ENCODE data around the gene FER1L5.

FER1L5 gene

DNA sequence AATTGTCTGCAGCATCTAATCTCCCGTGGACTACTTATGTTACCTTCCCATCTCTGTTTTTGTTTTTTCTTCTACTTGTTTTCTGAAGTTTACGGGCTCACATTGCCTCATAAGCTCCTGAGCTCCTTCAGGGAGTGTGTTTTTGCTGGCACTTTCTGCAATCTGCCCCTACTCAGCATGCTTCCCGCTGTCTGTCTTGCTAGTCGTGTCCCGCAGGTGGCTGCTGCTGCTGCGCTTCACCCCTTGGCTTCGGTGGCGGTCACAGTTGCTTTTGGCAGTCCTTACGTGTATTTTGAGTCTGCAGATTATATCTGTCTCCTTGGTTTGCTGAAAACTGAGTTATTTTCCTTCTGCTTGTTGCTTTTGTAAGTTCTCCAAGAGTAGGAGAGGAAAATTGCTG, 37.3 kb downstream of the FER1L5 start:
- H3K36me3 ChIP-seq, result no peaks in the 10 kb centered on the region
- no peaks in the 10 kb centered on the region for H3K9me3 ChIP-seq
- no peak for TF ChIP-seq CTCF (IDR thresholded peaks at IDR 0.05; ENCODE audit: low read depth, low read length)
- no peak overlapping the region for H3K4me3 ChIP-seq (ENCODE audit: low read depth, low read length)
- no peaks in the 10 kb centered on the region for H3K27me3 ChIP-seq
- no peak for DNase-seq
- H3K4me1 ChIP-seq, result no peaks in the 10 kb centered on the region

DNA sequence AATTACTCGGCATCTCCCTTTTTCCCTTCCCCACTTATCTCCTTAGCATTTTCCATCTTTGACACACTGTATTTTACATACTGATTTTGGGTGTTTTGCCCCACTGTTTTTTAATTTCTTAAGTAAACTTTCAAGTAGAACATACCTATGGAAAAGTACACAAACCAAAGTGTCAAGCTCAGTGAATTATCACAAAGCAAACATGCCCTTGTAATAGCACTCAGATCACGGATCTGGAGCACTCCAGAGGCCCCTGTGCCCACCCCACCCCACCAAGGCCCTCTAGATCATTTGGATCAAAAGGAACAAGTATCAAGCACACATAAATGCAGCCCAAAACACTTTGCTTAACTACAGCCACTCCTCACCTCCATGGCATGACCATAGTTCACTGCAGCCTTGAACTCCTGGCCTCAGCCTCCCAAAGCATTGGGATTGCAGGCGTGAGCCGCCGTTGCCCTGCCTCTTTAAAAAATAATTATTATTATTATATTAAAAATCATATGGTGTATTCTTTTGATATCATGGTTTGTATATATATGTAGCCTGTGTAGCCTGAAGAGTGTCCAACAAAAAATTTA, 38.1 kb downstream of the FER1L5 start:
- H3K4me1 ChIP-seq, result peaks cover 1% of the 10 kb centered on the region; the same call in 1 of the 2 replicates
- no peak overlapping the region for H3K4me3 ChIP-seq (ENCODE audit: low read depth, low read length)
- no peaks in the 10 kb centered on the region for H3K27me3 ChIP-seq
- no peak for DNase-seq
- no peak for TF ChIP-seq CTCF (IDR thresholded peaks at IDR 0.05; ENCODE audit: low read depth, low read length)
- H3K36me3 ChIP-seq, result no peaks in the 10 kb centered on the region
- no peaks in the 10 kb centered on the region for H3K9me3 ChIP-seq

- no peak for TF ChIP-seq CTCF (IDR thresholded peaks at IDR 0.05; ENCODE audit: low read depth, low read length)
- H3K9me3 ChIP-seq, result no peaks in the 10 kb centered on the region
- H3K4me1 ChIP-seq, result peaks cover 7% of the 10 kb centered on the region; the same call in 1 of the 2 replicates
- no peak for DNase-seq
- no peaks in the 10 kb centered on the region for H3K36me3 ChIP-seq
- no peaks in the 10 kb centered on the region for H3K27me3 ChIP-seq
- H3K4me3 ChIP-seq (ENCODE audit: low read depth, low read length), result no peak overlapping the region
Observed at GRCh38 chr2:96681540-96681939, 39.0 kb downstream of the FER1L5 start.

GRCh38 chr2:96683307-96683706, 40.7 kb downstream of the FER1L5 start:
- H3K4me1 ChIP-seq, result peaks cover 7% of the 10 kb centered on the region; the same call in 1 of the 2 replicates
- no peak overlapping the region for H3K4me3 ChIP-seq (ENCODE audit: low read depth, low read length)
- no peak for TF ChIP-seq CTCF (IDR thresholded peaks at IDR 0.05; ENCODE audit: low read depth, low read length)
- H3K27me3 ChIP-seq, result no peaks in the 10 kb centered on the region
- no peaks in the 10 kb centered on the region for H3K9me3 ChIP-seq
- no peaks in the 10 kb centered on the region for H3K36me3 ChIP-seq
- no peak for DNase-seq

DNA sequence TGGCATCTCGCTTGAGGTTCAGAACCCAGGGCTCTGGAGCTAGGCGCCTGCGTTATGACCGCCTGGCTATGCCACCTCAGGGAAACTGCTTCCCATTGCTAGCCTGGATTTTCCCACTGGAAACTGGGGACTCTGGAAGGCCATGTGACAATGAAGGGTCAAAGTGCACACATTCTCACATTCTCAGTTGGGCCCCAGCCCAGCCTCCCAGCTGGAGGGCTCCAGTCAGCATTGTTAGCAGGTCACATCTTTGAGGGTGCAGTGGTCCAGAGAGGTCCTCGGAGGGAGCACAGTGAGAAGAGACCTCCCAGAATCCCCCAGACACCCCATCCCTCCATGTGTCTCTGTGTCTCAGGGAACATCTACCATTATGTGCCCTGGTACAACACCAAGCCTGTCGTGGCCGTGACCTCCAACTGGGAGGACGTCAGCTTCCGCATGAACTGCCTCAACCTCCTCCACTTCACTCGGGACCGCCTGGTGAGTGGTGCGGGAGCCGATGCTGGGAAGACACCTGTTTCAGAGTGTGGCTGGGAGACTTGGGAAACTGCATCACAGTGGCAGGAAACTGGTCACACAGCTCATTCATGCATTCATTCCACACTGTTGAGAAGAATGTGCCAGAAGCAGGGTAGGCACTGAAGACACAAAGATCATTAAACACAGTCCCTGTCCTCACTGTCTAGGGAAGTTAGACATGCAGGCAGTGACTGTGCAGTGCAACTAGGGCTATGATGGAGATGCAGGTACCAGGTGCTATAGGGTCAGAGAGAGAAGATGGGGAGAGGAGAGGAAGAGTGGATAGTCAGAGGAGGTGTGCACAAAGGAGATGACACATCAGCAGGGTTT, 41.6 kb downstream of the FER1L5 start:
- Histone ChIP-seq H3K9me3 (no peaks in the 10 kb centered on the region), H3K4me3 (ENCODE audit: low read depth, low read length) (no peak overlapping the region), H3K27me3 (no peaks in the 10 kb centered on the region), H3K4me1 (peaks cover 7% of the 10 kb centered on the region; the same call in 1 of the 2 replicates), H3K36me3 (no peaks in the 10 kb centered on the region)
- no peak for TF ChIP-seq CTCF (IDR thresholded peaks at IDR 0.05; ENCODE audit: low read depth, low read length)
- DNase-seq, result no peak
